ENCODE results near the gene PPP2R2B. TPM values are rescaled to one million over a fixed set of nuclear protein-coding genes. Genes with fewer than 3 reads are reported as not detected.

PPP2R2B gene
- polyA plus RNA-seq, 2 of the 4 experiments (the other 2 are of a cell fraction), result not detected

- DNase-seq (ENCODE audit: low read depth in 1 of 2, low spot score in 1 of 2) (no peak), FAIRE-seq (no peak), ATAC-seq (0 out of 6 replicates have a peak, but pooled peaks of 1 of the 2 experiments have one; percentile 39)
- no peak overlapping the region for H3K4me2 ChIP-seq
- TF ChIP-seq HES2 (IDR thresholded peaks at IDR 0.05) (no peak), REST (IDR thresholded peaks at IDR 0.05) (no peak), HEYL (CRISPR knock-in tag; IDR thresholded peaks at IDR 0.05) (no peak), RAD21 (conservative IDR thresholded peaks at IDR 0.05 in 1 of 2, IDR thresholded peaks at IDR 0.05 in 1 of 2) (no peak), PBX3 (IDR thresholded peaks at IDR 0.05) (no peak), CBX8 (IDR thresholded peaks at IDR 0.05) (no peak), ELK1 (IDR thresholded peaks at IDR 0.05; ENCODE audit: low read depth, low read length) (no peak)
- CTCF ChIA-PET, result interaction anchor here (1.3 kb wide), 1 partner anchor 298 kb away, joined by 3 read pairs; no protein-coding TSS in a partner anchor
- H3K9me3 ChIP-seq, result no peaks in the 10 kb centered on the region
- WGBS (ENCODE audit: missing lambda C conversion rate), result 2% methylated on average over 4 of the region's 4 CpGs
- H3K4me1 ChIP-seq, result no peaks in the 10 kb centered on the region
- H3K27ac ChIP-seq, result no peak overlapping the region
- no peak overlapping the region for H3K4me3 ChIP-seq
- POLR2A ChIA-PET, result no interaction called here
Observed at GRCh38 chr5:146667633-146668272, 210.8 kb downstream of the PPP2R2B start.

- Histone ChIP-seq H3K27ac (no peak overlapping the region), H3K9me3 (no peaks in the 10 kb centered on the region), H3K4me2 (no peak overlapping the region), H3K4me1 (no peaks in the 10 kb centered on the region), H3K4me3 (no peak overlapping the region)
- ATAC-seq, result no peak
- WGBS (ENCODE audit: missing lambda C conversion rate), result 4% methylated on average over 1 of the region's 1 CpG
- FAIRE-seq, result peak; percentile 23
- ChIA-PET CTCF (no interaction called here), POLR2A (no interaction called here)
- peak; percentile 1; the same call in 1 of the 3 replicates for TF ChIP-seq CTCF (IDR thresholded peaks at IDR 0.05)
- TF ChIP-seq CHD2 (IDR thresholded peaks at IDR 0.05; ENCODE audit: low read length, partially characterized antibody), result no peak
- peak; percentile 5 to 12 for DNase-seq (ENCODE audit: low read depth in 1 of 2, low spot score in 1 of 2)
Observed at GRCh38 chr5:146662229-146662628, 216.3 kb downstream of the PPP2R2B start.

GRCh38 chr5:146660376-146660960 lies 218.1 kb downstream of the PPP2R2B start:
- Histone ChIP-seq H3K4me1 (no peaks in the 10 kb centered on the region), H3K4me2 (no peak overlapping the region), H3K27ac (no peak overlapping the region), H3K9me3 (no peaks in the 10 kb centered on the region), H3K4me3 (no peak overlapping the region)
- ATAC-seq (no peak), DNase-seq (ENCODE audit: low read depth in 1 of 2, low spot score in 1 of 2) (no peak), FAIRE-seq (no peak)
- 33% methylated on average over 3 of the region's 3 CpGs for WGBS (ENCODE audit: missing lambda C conversion rate)
- CTCF ChIA-PET, result no interaction called here
- POLR2A ChIA-PET, result no interaction called here
- no peak for TF ChIP-seq HEYL (CRISPR knock-in tag; IDR thresholded peaks at IDR 0.05)
- no peak for TF ChIP-seq TFCP2L1 (CRISPR knock-in tag; IDR thresholded peaks at IDR 0.05)
- no peak for TF ChIP-seq MYC (IDR thresholded peaks at IDR 0.05; ENCODE audit: borderline replicate concordance, low read length)
- TF ChIP-seq ATOH8 (CRISPR knock-in tag; IDR thresholded peaks at IDR 0.05; ENCODE audit: low read depth), result no peak
